NCI-H2171 (cell line): ENCODE data around the gene KRTCAP2.
A peak's percentile ranks its signal among the peaks of the same experiment; 100 is the strongest.
"Not testable (repeated sequence)": the region's sequence is repeated elsewhere in the genome, so short reads cannot be mapped to it uniquely, and the experiment has no call there.

Experiments used
- DNase-seq: peaks from one replicate; lab custom pipeline; 2025; lab: John Stamatoyannopoulos, UW

KRTCAP2 gene

GRCh38 chr1:155168456-155169210 lies 4.5 kb downstream of the KRTCAP2 start:
- DNase-seq = no peak

GRCh38 chr1:155168105-155168445 lies 5.0 kb downstream of the KRTCAP2 start:
- not testable (repeated sequence) for DNase-seq

GRCh38 chr1:155167166-155168104 lies 5.7 kb downstream of the KRTCAP2 start:
- peak; percentile 84 for DNase-seq

GRCh38 chr1:155166471-155167165 lies 6.5 kb downstream of the KRTCAP2 start:
- DNase-seq = peak; percentile 70

- no peak for DNase-seq
Measured at GRCh38 chr1:155166051-155166470, 7.0 kb downstream of the KRTCAP2 start.

- not testable (repeated sequence) for DNase-seq
Measured at GRCh38 chr1:155164625-155165024, 8.5 kb downstream of the KRTCAP2 start.

- DNase-seq = not testable (repeated sequence)
Measured at GRCh38 chr1:155163785-155164184, 9.3 kb downstream of the KRTCAP2 start.

- DNase-seq = not testable (repeated sequence)
Measured at GRCh38 chr1:155162631-155163030, 10.5 kb downstream of the KRTCAP2 start.

GRCh38 chr1:155160128-155160527 lies 13.0 kb downstream of the KRTCAP2 start:
- DNase-seq = no peak

GRCh38 chr1:155158991-155159390 lies 14.1 kb downstream of the KRTCAP2 start:
- no peak for DNase-seq

GRCh38 chr1:155155996-155156643 lies 17.0 kb downstream of the KRTCAP2 start:
- DNase-seq = not testable (repeated sequence)

GRCh38 chr1:155145491-155145890 lies 27.6 kb downstream of the KRTCAP2 start:
- DNase-seq = no peak

GRCh38 chr1:155141749-155142148 lies 31.4 kb downstream of the KRTCAP2 start:
- no peak for DNase-seq

- DNase-seq = no peak
Measured at GRCh38 chr1:155140630-155140953, 32.5 kb downstream of the KRTCAP2 start.

- DNase-seq = peak; percentile 87
Measured at GRCh38 chr1:155139895-155140629, 33.0 kb downstream of the KRTCAP2 start, which contains the start of gene DPM3. Gene DPM3 (minus strand): TSS chr1:155140531. CDS start chr1:155140240, 291 bp downstream.

GRCh38 chr1:155137154-155137949 lies 35.8 kb downstream of the KRTCAP2 start:
- DNase-seq = no peak

- no peak for DNase-seq
Measured at GRCh38 chr1:155136748-155137147, 36.4 kb downstream of the KRTCAP2 start.

GRCh38 chr1:155135415-155136028 lies 37.6 kb downstream of the KRTCAP2 start, which contains the start of gene SLC50A1:
Gene SLC50A1 (plus strand): TSS chr1:155135852. CDS start chr1:155135912, 60 bp downstream.
- peak; percentile 93 for DNase-seq

GRCh38 chr1:155134880-155135414 lies 38.2 kb downstream of the KRTCAP2 start:
- peak; percentile 28 for DNase-seq
